ENCODE results near the gene UBR4. TPM values are rescaled to one million over a fixed set of nuclear protein-coding genes. Genes with fewer than 3 reads are reported as not detected.

UBR4 gene
- total RNA-seq, 1 experiment from 2014 or later = 126 TPM

GRCh38 chr1:19066248-19066873, 143.7 kb downstream of the UBR4 start:
- H3K4me3 ChIP-seq (ENCODE audit: low read depth in 2 of 2, low read length in 2 of 2) = no peak overlapping the region
- H3K9me3 ChIP-seq (ENCODE audit: control insufficient read depth, insufficient read depth, low read depth, low read length) = no peaks in the 10 kb centered on the region
- peaks cover 35% of the 10 kb centered on the region for H3K4me1 ChIP-seq (ENCODE audit: control insufficient read depth, insufficient read depth, low read length)
- CTCF ChIA-PET = interaction anchor here (0.9 kb wide), 1 partner anchor 23 kb away, joined by 3 read pairs; no protein-coding TSS in a partner anchor
- intact Hi-C loops (cut with micrococcal nuclease; ENCODE audit: unreplicated experiment) (no loop called here), in situ Hi-C loops (cut with HindIII; ENCODE audit: low pct_unique_long_range_greater_than_20kb, low sequenced_read_pairs) (no loop called here)
- no peak for TF ChIP-seq TCF7L2 (IDR thresholded peaks at IDR 0.05; ENCODE audit: low read depth, low read length)
- TF ChIP-seq POLR2AphosphoS5 (IDR thresholded peaks at IDR 0.05; ENCODE audit: low read depth, low read length) = no peak
- TF ChIP-seq REST (IDR thresholded peaks at IDR 0.05; ENCODE audit: insufficient read depth in 1 of 2, low read depth in 2 of 2, low read length in 1 of 2) = no peak
- TF ChIP-seq SIN3A (IDR thresholded peaks at IDR 0.05; ENCODE audit: borderline replicate concordance, insufficient read depth, low read depth, low read length) = no peak
- peak overlapping the region; percentile 76 for H3K27ac ChIP-seq (ENCODE audit: low read length)
- BruUV-seq (replicated peaks) = no TSS peak
- H3K27me3 ChIP-seq (ENCODE audit: control insufficient read depth, insufficient read depth, low read length) = no peaks in the 10 kb centered on the region
- peak; percentile 9 for ATAC-seq
- no peak for DNase-seq (ENCODE audit: low read depth, low spot score)
- H3K36me3 ChIP-seq (ENCODE audit: control insufficient read depth, insufficient read depth, low read length) = no peaks in the 10 kb centered on the region
- POLR2A ChIA-PET = no interaction called here

GRCh38 chr1:19065526-19066247, 144.4 kb downstream of the UBR4 start:
- Histone ChIP-seq H3K4me1 (ENCODE audit: control insufficient read depth, insufficient read depth, low read length) (peaks cover 33% of the 10 kb centered on the region), H3K36me3 (ENCODE audit: control insufficient read depth, insufficient read depth, low read length) (no peaks in the 10 kb centered on the region), H3K4me3 (ENCODE audit: low read depth in 2 of 2, low read length in 2 of 2) (no peak overlapping the region), H3K27me3 (ENCODE audit: control insufficient read depth, insufficient read depth, low read length) (no peaks in the 10 kb centered on the region), H3K27ac (ENCODE audit: low read length) (no peak overlapping the region; the same call in 1 of the 2 replicates), H3K9me3 (ENCODE audit: control insufficient read depth, insufficient read depth, low read depth, low read length) (no peaks in the 10 kb centered on the region)
- DNase-seq (ENCODE audit: low read depth, low spot score) (no peak), ATAC-seq (no peak)
- in situ Hi-C loops (cut with HindIII; ENCODE audit: low pct_unique_long_range_greater_than_20kb, low sequenced_read_pairs) (no loop called here), intact Hi-C loops (cut with micrococcal nuclease; ENCODE audit: unreplicated experiment) (no loop called here)
- no TSS peak for BruUV-seq (replicated peaks)
- ChIA-PET POLR2A (no interaction called here), CTCF (no interaction called here)
- no peak for TF ChIP-seq REST (IDR thresholded peaks at IDR 0.05; ENCODE audit: insufficient read depth in 1 of 2, low read depth in 2 of 2, low read length in 1 of 2)

Data from Panc1 (cell line).